ENCODE results near the gene KCNT1.

DNA sequence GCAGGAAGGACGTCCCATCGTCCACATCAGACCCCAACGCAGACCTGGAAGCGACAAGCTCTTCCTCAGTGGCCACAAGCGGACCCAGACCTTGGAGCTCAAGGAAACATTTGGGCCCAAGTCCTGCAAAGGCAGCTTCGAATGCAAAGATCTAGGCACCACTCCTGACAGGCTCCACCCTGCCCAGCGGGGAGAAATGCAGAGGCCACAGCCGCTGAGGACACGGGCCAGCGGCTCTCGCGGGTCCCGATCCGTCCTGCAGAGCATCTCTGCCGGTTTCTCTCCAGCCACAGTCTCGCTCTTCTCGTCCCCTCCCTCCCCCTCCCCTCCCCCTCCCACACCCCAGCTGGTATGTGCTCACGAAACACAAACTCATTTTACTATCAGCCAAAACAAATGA lies 7.6 kb upstream of the KCNT1 start:
- TF ChIP-seq, protein P1, sequence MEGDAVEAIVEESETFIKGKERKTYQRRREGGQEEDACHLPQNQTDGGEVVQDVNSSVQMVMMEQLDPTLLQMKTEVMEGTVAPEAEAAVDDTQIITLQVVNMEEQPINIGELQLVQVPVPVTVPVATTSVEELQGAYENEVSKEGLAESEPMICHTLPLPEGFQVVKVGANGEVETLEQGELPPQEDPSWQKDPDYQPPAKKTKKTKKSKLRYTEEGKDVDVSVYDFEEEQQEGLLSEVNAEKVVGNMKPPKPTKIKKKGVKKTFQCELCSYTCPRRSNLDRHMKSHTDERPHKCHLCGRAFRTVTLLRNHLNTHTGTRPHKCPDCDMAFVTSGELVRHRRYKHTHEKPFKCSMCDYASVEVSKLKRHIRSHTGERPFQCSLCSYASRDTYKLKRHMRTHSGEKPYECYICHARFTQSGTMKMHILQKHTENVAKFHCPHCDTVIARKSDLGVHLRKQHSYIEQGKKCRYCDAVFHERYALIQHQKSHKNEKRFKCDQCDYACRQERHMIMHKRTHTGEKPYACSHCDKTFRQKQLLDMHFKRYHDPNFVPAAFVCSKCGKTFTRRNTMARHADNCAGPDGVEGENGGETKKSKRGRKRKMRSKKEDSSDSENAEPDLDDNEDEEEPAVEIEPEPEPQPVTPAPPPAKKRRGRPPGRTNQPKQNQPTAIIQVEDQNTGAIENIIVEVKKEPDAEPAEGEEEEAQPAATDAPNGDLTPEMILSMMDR (IDR thresholded peaks at IDR 0.05): no peak
- TF ChIP-seq POLR2A (IDR thresholded peaks at IDR 0.05): no peak
